GM19240 (cell line): ENCODE data around the gene CACNA1B.
"Not testable (repeated sequence)": the region's sequence is repeated elsewhere in the genome, so short reads cannot be mapped to it uniquely, and the experiment has no call there.

Experiments used
- DNase-seq: peaks from one replicate; pipeline ENCODE4 v3.0.0; 2011; ENCODE audit warnings: low spot score; ENCODE audit not compliant: insufficient read length

Gene CACNA1B

DNA sequence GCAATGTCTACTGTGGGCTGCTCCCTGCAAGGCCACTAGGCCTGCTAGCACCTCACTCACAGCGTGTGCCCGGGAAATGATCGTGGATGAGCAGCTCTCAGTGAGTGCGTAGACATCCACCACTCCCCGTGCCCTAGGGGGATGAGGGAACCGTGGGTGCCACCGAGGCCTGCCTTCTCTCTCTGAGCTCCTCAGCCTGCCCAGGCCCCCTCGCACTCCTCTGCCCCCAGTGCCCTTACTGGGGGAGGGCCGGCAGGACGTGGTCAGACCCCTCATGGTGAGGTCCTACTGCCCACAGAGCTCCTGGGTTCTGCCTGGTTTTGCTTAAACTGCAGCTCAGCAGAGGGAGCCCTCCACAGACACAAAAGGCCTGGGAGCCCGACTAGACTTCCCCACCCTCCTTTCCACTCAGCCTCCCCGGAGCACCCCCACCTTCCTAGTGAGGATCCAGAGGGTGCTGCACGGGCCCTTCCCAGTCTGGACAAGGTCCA lies 220.0 kb downstream of the CACNA1B start:
- no peak for DNase-seq

DNA sequence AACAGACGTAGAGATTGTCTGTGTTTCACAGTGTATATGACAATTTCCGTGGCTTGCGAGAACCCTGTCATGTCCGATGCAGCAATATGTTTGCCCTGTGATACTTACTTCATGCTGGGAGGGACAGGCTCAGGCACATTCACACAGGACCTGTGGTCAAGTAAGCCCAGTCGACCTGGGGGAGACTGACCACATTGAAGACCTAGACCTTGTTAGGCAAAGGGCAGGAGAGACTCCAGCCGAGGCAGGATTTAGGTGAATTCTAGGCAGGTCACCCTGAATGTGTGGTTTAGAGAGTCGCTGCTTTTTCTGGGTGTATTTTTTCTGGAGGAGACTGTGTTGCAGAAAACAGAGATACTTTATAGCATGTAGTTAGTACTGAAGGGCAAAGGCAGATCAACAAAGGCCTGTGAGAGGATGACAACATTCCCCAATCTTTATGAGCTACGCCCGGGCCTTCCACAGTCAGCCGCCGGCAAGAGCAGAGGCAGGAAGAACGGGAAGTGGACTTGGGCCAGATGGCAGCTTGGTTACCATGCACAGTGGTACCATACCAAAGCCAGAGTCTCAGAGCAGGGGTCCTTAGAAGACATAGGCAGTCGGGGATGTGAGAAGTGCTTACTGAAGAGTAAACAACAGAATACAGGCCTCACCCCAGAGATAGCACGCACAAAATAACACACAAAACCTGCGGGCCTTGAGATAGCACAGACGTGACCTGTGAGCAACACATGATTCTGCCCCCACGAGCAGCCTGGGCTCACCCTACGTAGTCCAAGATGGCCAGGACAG lies 220.7 kb downstream of the CACNA1B start:
- no peak for DNase-seq

DNA sequence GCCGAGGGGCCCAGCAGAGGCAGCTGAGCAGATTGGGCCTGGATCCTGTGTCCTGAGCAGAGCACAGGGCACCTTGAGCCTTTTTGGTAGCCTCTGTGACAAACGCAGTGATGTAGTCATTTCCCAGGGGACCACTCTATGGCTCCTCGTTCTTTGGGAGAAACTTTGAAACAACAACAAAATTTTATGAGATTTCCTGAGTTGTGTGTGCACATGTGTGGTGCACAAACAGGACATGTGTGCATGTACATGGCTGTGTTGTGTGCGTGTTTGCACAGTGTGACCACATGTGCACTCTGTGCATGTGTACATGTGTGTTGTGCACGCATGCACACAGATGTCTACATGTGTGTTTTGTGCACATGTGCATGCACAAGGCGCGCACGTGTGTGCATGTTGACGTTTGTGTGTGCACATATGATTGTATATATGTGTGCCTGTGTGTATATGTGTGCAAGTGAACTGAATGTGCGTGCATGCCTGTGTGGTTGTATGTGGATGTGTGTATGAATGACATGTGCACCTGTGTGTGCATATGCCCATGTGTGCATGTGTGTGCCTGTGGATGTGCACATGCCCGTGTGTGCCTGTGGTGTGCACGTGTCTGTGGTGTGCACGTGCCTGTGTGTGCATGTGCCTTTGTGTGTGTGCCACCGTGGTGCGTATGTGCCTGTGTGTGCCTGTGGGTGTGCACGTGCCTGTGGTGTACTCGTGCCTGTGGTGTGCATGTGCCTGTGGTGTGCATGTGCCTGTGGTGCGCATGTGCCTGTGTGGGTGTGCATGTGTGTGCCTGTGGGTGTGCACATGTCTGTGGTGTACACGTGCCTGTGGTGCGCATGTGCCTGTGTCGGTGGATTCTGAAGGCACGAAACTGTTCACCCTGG lies 221.6 kb downstream of the CACNA1B start:
- no peak for DNase-seq

DNA sequence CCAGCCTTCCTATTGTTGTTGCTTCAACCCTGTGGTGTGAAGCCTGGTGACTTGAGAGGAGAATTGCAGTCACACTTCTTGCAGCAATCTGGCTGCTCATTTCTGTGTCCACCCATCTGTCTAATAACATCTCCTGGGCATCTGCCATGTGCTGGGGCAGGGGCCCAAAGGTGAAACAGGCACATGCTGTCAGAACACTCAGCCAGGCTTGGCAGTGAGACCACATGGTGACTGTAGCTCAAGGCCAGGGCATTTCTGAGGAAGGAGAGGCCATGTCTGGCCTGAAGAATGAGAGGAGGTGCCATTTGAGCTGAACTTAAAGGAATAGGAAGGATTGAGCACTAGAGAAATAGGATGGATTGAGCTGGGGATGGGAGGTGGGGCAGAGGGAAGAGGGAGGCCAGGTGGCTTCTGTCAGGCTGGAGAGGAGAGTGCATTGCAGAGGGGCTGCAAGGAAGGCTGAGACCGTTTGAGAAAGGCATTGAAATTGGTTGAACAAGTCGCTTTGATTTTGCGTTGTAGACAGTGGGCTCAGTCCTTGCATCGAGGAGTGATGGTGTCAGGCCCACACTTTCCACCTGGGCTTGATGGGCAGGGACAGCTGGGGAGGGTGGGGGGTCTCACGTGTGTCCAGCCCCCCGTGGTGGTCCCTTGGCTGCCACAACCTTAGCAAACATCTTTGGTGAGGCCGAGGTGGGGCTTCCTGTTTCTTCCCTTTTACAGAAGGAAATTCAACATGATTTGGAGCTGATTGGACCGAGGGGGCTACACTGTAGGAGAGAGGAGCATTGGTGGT lies 222.4 kb downstream of the CACNA1B start:
- DNase-seq, result no peak

DNA sequence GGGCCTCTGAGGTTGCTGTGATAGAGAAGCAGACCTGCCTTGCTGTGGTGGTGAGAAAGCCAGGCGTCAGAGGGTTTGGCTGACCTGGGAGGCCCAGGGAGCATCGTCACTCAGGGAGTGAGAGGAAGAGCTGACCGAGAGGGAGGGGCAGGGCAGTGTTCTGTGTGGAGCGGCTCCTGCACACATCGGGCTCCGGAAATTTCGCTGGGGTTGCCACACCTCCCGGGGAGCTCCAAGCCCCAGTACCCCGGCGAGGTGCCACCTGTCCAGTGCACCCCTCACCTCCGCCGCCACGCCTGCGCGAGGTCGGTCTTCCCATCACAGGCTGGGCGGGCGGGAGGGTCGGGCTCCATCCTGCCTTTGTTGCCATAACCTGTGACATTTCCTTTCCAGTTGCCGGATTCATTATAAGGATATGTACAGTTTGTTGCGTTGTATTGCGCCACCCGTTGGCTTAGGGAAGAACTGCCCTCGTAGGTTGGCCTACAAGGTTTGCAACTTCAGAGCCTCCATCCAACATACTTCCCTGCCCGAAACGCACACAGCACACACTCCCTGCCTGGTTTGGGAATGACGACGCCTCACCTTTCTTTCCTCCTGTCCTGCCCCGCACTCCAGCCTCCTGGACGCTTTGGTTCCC lies 223.2 kb downstream of the CACNA1B start:
- DNase-seq, result no peak

- no peak for DNase-seq
These were observed 224.1 kb downstream of the CACNA1B start for GRCh38 chr9:138101444-138102234.

DNA sequence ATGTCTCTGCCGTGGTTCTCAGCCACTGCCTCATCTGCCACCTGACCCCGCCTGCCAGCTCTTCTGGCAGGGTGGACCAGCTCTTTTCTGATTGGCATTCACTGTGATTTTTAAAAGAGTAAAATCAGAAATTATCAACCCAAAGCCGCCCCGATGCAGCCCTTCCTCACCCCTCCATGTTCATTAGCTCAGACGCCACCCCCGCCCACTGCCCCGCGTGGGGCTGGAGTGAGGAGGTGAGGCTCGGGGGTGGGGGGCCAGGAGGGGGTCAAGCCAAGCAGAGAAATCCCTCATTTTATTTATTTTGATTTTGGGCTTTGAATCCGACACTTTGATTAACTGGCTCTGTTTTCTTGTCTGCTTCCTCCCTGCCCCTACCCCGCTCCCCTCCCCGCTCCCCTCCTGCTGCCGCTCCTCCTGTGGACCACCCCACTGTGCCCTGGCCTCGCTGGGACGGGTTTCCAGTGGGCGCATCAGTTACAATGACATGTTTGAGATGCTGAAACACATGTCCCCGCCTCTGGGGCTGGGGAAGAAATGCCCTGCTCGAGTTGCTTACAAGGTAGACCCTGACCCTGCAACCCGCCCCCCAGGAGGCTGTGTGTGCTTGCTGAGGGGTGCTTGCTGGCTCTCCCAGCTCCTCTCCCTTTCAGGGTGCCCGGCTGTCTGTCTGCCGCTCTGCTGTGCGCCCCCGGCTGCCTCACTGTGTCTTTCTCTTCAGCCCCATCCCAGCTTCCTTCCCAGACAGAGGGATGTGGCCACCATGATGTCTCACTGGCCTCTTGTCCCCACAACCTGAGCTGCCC lies 224.9 kb downstream of the CACNA1B start:
- no peak for DNase-seq

DNA sequence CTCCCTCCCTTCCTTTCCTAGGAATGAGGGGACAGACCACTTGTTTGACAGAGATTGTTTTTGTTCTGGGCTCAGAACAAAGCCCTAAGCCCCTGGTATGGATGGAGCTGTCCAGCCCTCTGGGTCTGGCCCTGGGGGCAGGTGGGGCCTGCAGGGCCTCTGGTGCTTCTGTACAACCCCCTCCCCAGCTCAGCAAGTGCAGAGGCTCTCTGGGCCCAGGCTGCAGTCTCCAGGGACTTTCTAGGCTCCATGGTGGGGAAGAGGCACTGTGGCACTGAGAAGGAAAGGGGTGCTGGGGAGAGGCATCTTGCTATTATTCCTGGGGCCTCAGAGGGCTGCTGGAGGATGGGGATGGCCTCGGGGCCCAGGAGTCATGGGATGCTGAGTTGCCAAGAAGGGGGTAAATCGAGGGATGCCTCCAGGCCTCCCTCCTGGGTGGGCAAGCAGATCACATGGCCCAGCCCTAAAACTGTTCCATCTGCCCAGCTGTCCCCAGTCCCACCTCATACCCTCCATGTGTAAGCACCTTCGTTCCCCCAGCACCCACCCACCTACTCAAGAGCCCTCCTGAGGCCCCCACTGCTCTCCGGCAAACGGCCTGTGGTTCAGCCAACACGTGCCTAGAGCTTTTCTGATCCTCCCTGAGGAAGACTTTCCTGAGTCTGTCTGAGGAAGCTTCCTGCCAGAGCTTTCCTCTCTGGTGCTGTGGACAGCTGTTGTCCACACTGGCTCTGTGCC lies 225.7 kb downstream of the CACNA1B start:
- DNase-seq, result no peak

DNA sequence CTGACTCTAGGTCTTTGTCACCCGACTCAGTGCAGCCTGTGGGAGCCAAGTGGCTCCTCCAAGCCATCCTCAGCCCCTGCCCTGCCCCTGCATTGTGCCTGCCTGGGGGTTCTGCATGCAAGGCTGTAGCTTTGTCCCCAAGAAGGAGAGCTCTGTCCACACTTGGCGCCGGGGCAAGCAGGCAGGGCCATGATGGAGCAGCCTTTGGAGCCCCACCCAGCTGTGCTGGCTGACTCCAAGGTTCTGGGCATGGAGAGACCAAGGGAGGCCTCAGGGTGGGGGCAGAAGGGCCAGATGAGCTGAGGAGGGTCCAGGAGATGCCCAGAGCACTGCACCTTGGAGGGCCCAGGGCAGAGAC lies 226.2 kb downstream of the CACNA1B start:
- DNase-seq, result no peak

DNA sequence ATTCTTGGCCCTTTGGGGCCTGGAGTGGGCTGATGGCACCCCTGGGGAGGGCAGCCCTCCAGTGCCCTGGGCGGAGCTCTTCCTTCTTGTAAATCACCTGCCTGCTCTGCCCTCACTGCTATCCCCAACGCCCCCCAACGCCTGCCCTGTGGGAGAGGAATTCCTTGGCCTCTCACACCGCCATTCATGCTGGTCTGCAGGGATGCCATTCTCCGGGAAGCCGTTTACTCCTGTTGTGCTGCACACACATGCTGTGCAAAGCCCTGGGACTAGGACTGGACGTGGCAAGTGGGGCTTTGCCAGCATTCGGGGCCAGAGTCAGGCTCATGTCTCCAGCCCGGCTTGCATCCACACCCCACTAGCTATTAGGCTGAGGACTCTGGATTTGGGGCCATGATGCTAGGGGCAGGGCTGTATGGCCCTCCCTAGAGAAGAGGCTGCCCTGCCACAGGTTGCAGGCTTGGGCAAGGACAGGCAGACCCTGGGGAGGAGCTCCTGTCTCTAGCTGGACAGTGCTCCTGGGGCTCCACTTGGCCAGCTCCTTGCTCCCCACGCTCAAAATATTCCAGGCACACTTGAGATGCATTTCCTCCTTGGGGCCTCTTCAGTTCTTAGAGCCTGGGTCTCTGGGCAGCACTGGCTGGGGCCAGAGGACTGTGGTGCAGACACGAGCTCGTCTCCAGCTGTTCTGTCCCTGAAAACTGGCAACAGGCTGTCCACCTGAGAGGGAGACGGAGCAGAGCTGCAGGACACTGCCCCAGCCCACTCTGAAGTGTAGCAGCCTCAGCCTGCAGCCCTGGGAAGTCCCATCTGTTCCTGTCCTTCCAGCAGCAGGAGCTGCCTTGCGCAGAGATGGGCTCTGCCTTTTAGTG lies 226.9 kb downstream of the CACNA1B start:
- no peak for DNase-seq

DNA sequence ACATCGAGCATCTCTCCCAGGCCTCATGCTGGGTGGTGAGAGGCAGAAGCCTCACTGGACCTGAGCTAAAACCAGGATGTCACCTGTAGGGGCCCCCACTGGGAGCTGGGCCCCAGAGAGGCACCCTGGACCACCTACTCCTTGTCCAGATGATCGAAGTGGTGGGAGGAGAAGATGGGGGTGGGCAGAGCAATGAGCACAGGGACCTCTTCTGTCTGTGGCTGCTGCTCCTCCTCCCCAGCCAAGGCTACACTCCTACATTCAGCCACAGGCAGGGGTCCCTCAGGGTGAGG lies 227.5 kb downstream of the CACNA1B start:
- DNase-seq, result no peak

- no peak for DNase-seq
These were observed 228.3 kb downstream of the CACNA1B start for GRCh38 chr9:138105561-138106505.

- DNase-seq, result not testable (repeated sequence)
These were observed 229.5 kb downstream of the CACNA1B start for GRCh38 chr9:138107039-138107438.

GRCh38 chr9:138111607-138112006 lies 234.0 kb downstream of the CACNA1B start:
- no peak for DNase-seq

- no peak for DNase-seq
These were observed 234.6 kb downstream of the CACNA1B start for GRCh38 chr9:138112090-138112748.
